HepG2 (cell line): Measurements from ENCODE around the gene FRMD5. TPM values are rescaled to one million over a fixed set of nuclear protein-coding genes. Genes with fewer than 3 reads are reported as not detected.

ENCODE experiments used
- CREB1 ChIP-seq, 2 experiments: fragments of 450-650 bp in 1 of 2; IDR thresholded peaks; 2 replicates each; pipeline ENCODE4 v1.6.1; 2016 to 2017; ENCODE audit warnings: control low read depth in 1 of 2, mild to moderate bottlenecking in 1 of 2, missing compliant biosample characterization in 1 of 2, missing genetic modification characterization in 1 of 2
- DNMT1 ChIP-seq: sonication (generic); formaldehyde crosslinking; IDR thresholded peaks from 2 replicates; pipeline ENCODE4 v1.5.1; 2020; ENCODE audit warnings: mild to moderate bottlenecking, missing genetic modification reagents
- ERF ChIP-seq: IDR thresholded peaks from 2 replicates; pipeline ENCODE4 v1.6.1; 2018; ENCODE audit warnings: missing biosample characterization, missing genetic modification reagents
- ETV6 ChIP-seq: sonication (generic); formaldehyde crosslinking; conservative IDR thresholded peaks from 2 replicates; pipeline ENCODE4 v1.4.0; 2020; ENCODE audit warnings: missing genetic modification reagents
- FOXO1 ChIP-seq: sonication (generic); formaldehyde crosslinking; IDR thresholded peaks from 2 replicates; pipeline ENCODE4 v1.4.0; 2020; ENCODE audit warnings: missing genetic modification reagents
- HDAC1 ChIP-seq: sonication (generic); formaldehyde crosslinking; IDR thresholded peaks from 2 replicates; pipeline ENCODE4 v1.5.1; 2020; ENCODE audit warnings: mild to moderate bottlenecking, missing genetic modification reagents
- KLF12 ChIP-seq: sonication (generic); formaldehyde crosslinking; IDR thresholded peaks from 2 replicates; pipeline ENCODE4 v1.4.0; 2020; ENCODE audit warnings: missing genetic modification reagents, borderline replicate concordance
- KLF9 ChIP-seq: IDR thresholded peaks from 2 replicates; pipeline ENCODE4 v1.6.1; 2016; ENCODE audit warnings: low read depth
- NONO ChIP-seq, 2 experiments: fragments of 450-650 bp in 1 of 2; sonication (generic) in 1 of 2; formaldehyde crosslinking in 1 of 2; IDR thresholded peaks in 1 of 2; conservative IDR thresholded peaks in 1 of 2; 2 replicates each; pipeline versions ENCODE4 v1.6.1 to v1.8.0; 2017 to 2022; ENCODE audit warnings: mild to moderate bottlenecking in 1 of 2, missing genetic modification reagents in 1 of 2, moderate library complexity in 1 of 2
- TCF12 ChIP-seq, 2 experiments: fragments of 450-650 bp in 1 of 2; sonication (generic) in 1 of 2; formaldehyde crosslinking in 1 of 2; IDR thresholded peaks; 2 replicates each; pipeline versions ENCODE4 v1.6.1 to v1.8.0; 2017 to 2022; ENCODE audit warnings: antibody characterized with exemption in 1 of 2, mild to moderate bottlenecking in 1 of 2, missing genetic modification reagents in 1 of 2, moderate library complexity in 1 of 2
- WIZ ChIP-seq: sonication (generic); formaldehyde crosslinking; IDR thresholded peaks from 2 replicates; pipeline ENCODE4 v1.5.1; 2020; ENCODE audit warnings: mild to moderate bottlenecking, missing genetic modification reagents
- ZNF326 ChIP-seq: sonication (generic); formaldehyde crosslinking; IDR thresholded peaks from 2 replicates; pipeline ENCODE4 v1.4.0; 2020; ENCODE audit warnings: missing genetic modification reagents, borderline replicate concordance
- ZSCAN30 ChIP-seq: sonication (generic); formaldehyde crosslinking; IDR thresholded peaks from 2 replicates; pipeline ENCODE4 v1.5.0; 2020; ENCODE audit warnings: mild to moderate bottlenecking, missing genetic modification reagents
- polyA plus RNA-seq, 8 experiments: library from polyadenylated mRNA; depleted of rRNA in 3 of 8; stranded (reverse) in 7 of 8; unstranded in 1 of 8; fragments of >200 nt; fragmentation: Illumina TruSeq in 4 of 8; extraction: Trizol in 4 of 8; gene quantifications; 2 replicates each; pipeline versions ENCODE4 v1.2.1 to v1.2.3, GENCODE V29; 2011 to 2016; ENCODE audit warnings: low read depth in 4 of 8, missing spikeins in 1 of 8, mixed read lengths in 1 of 8; ENCODE audit not compliant: insufficient read depth in 1 of 8
- total RNA-seq, 5 experiments: library from RNA; depleted of rRNA; stranded (reverse); fragments of >200 nt; fragmentation: Illumina TruSeq; extraction: Trizol; gene quantifications; 2 replicates each; pipeline ENCODE4 v1.2.3, GENCODE V29; 2016; ENCODE audit warnings: low read depth in 1 of 5
- TF ChIP-seq, protein P1 (sequence below): sonication (generic); formaldehyde crosslinking; IDR thresholded peaks from 2 replicates; pipeline ENCODE4 v1.4.0; 2020; ENCODE audit warnings: missing genetic modification reagents
- TF ChIP-seq, protein P2 (sequence below): sonication (generic); formaldehyde crosslinking; conservative IDR thresholded peaks from 2 replicates; pipeline ENCODE4 v1.4.0; 2020; ENCODE audit warnings: missing genetic modification reagents
- TF ChIP-seq, protein P3 (sequence below): sonication (generic); formaldehyde crosslinking; IDR thresholded peaks from 2 replicates; pipeline ENCODE4 v1.5.0; 2020; ENCODE audit warnings: missing genetic modification reagents, mild to moderate bottlenecking, borderline replicate concordance
- TF ChIP-seq, protein P4 (sequence below): sonication (generic); formaldehyde crosslinking; IDR thresholded peaks from 2 replicates; pipeline ENCODE4 v1.8.1; 2023; ENCODE audit warnings: mild to moderate bottlenecking, missing genetic modification reagents
- TF ChIP-seq, protein P5 (sequence below): IDR thresholded peaks from 2 replicates; pipeline ENCODE4 v1.6.1; 2016; ENCODE audit warnings: mild to moderate bottlenecking
- TF ChIP-seq, protein P6 (sequence below): sonication (generic); formaldehyde crosslinking; IDR thresholded peaks from 2 replicates; pipeline ENCODE4 v1.5.1; 2020; ENCODE audit warnings: missing genetic modification reagents, mild to moderate bottlenecking, borderline replicate concordance

FRMD5 gene
- total and polyA plus RNA-seq, 2 of the 13 experiments (the other 11 are each of a cell fraction or from before 2014, with no cell fraction given) = 0.93 to 1.5 TPM

DNA sequence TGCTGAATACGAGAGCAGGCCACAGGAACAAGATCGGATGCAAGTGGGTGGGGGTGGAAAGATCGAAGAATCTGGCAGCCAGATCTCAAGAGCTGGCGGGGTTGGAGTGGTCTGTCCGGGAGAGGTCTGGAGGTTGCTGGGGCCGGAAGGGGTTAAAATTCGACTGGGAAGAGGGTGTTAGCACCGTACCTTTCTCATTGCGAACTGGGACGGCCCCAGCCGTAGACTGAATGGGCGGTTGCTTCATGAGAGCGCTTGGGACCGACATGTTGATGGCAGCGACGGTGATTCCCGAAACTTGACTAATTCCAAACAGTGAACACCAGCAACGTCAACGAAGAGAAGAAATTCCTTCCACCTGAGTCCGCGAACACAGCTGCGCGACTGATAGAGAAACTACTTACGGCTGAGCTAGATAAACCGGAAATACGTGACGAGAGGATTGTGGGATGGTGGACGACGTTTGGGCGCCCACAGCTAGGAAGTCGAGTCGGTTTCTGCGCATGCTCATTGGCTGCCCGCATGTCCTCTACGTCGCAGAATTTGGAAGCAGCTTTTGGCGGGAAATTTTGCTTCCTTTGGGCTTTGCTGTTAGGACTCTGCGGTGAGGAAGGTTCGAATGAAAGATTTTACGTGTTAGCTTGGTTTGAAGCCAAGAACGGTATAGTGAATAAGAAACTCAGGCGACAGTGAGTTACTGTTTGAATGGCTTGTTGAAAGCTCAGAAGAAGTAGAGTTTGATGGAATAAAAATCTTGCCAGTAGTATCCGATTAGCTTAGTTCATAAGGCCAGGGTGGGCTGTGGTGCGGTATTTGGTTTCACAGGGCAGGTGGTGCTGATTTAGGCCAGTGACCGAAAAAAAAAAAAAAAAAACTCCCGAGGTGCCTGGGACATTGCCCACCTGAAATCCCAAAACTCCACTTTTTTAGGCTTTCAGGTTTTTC lies 370.5 kb downstream of the FRMD5 start, which contains the start of gene MFAP1 (continued):
- TF ChIP-seq, protein P1, sequence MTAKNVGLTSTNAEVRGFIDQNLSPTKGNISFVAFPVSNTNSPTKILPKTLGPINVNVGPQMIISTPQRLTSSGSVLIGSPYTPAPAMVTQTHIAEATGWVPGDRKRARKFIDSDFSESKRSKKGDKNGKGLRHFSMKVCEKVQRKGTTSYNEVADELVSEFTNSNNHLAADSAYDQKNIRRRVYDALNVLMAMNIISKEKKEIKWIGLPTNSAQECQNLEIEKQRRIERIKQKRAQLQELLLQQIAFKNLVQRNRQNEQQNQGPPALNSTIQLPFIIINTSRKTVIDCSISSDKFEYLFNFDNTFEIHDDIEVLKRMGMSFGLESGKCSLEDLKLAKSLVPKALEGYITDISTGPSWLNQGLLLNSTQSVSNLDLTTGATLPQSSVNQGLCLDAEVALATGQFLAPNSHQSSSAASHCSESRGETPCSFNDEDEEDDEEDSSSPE (CRISPR knock-in tag) = peak; percentile 99
- TF ChIP-seq TCF12 (IDR thresholded peaks at IDR 0.05) (no peak), TCF12 (CRISPR knock-in tag; IDR thresholded peaks at IDR 0.05) (no peak), NONO (IDR thresholded peaks at IDR 0.05) (no peak), NONO (CRISPR knock-in tag; conservative IDR thresholded peaks at IDR 0.05) (peak; percentile 52; the same call in 1 of the 2 replicates), ZNF326 (CRISPR knock-in tag) (no peak), FOXO1 (CRISPR knock-in tag) (no peak), HDAC1 (CRISPR knock-in tag) (peak; percentile 82), KLF9 (peak; percentile 60; the same call in 1 of the 2 replicates), WIZ (CRISPR knock-in tag) (no peak), CREB1 (IDR thresholded peaks at IDR 0.05) (peak; percentile 89), CREB1 (CRISPR knock-in tag; IDR thresholded peaks at IDR 0.05) (peak; percentile 94), ERF (peak; percentile 83), ZSCAN30 (CRISPR knock-in tag) (0 out of 2 replicates have a peak, but pooled peaks have one; percentile 28), DNMT1 (CRISPR knock-in tag) (no peak), KLF12 (CRISPR knock-in tag) (no peak), ETV6 (CRISPR knock-in tag) (0 out of 2 replicates have a peak, but pooled peaks have one; percentile 23)
- TF ChIP-seq, protein P2, sequence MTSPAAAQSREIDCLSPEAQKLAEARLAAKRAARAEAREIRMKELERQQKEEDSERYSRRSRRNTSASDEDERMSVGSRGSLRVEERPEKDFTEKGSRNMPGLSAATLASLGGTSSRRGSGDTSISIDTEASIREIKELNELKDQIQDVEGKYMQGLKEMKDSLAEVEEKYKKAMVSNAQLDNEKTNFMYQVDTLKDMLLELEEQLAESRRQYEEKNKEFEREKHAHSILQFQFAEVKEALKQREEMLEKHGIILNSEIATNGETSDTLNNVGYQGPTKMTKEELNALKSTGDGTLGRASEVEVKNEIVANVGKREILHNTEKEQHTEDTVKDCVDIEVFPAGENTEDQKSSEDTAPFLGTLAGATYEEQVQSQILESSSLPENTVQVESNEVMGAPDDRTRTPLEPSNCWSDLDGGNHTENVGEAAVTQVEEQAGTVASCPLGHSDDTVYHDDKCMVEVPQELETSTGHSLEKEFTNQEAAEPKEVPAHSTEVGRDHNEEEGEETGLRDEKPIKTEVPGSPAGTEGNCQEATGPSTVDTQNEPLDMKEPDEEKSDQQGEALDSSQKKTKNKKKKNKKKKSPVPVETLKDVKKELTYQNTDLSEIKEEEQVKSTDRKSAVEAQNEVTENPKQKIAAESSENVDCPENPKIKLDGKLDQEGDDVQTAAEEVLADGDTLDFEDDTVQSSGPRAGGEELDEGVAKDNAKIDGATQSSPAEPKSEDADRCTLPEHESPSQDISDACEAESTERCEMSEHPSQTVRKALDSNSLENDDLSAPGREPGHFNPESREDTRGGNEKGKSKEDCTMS (CRISPR knock-in tag) = no peak
- TF ChIP-seq, protein P3, sequence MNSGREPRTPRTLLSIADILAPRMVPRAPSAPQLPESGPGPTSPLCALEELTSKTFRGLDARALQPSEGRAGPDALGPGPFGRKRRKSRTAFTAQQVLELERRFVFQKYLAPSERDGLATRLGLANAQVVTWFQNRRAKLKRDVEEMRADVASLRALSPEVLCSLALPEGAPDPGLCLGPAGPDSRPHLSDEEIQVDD (CRISPR knock-in tag) = no peak
- TF ChIP-seq, protein P4, sequence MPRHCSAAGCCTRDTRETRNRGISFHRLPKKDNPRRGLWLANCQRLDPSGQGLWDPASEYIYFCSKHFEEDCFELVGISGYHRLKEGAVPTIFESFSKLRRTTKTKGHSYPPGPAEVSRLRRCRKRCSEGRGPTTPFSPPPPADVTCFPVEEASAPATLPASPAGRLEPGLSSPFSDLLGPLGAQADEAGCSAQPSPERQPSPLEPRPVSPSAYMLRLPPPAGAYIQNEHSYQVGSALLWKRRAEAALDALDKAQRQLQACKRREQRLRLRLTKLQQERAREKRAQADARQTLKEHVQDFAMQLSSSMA (CRISPR knock-in tag) = peak; percentile 68; the same call in 1 of the 2 replicates
- TF ChIP-seq, protein P5, sequence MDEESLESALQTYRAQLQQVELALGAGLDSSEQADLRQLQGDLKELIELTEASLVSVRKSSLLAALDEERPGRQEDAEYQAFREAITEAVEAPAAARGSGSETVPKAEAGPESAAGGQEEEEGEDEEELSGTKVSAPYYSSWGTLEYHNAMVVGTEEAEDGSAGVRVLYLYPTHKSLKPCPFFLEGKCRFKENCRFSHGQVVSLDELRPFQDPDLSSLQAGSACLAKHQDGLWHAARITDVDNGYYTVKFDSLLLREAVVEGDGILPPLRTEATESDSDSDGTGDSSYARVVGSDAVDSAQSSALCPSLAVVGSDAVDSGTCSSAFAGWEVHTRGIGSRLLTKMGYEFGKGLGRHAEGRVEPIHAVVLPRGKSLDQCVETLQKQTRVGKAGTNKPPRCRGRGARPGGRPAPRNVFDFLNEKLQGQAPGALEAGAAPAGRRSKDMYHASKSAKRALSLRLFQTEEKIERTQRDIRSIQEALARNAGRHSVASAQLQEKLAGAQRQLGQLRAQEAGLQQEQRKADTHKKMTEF (CRISPR knock-in tag) = peak; percentile 80
- TF ChIP-seq, protein P6, sequence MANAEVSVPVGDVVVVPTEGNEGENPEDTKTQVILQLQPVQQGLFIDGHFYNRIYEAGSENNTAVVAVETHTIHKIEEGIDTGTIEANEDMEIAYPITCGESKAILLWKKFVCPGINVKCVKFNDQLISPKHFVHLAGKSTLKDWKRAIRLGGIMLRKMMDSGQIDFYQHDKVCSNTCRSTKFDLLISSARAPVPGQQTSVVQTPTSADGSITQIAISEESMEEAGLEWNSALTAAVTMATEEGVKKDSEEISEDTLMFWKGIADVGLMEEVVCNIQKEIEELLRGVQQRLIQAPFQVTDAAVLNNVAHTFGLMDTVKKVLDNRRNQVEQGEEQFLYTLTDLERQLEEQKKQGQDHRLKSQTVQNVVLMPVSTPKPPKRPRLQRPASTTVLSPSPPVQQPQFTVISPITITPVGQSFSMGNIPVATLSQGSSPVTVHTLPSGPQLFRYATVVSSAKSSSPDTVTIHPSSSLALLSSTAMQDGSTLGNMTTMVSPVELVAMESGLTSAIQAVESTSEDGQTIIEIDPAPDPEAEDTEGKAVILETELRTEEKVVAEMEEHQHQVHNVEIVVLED (CRISPR knock-in tag) = peak; percentile 90
